ENCODE data around the gene CNTRL.
"Not testable (repeated sequence)": the region's sequence is repeated elsewhere in the genome, so short reads cannot be mapped to it uniquely, and the experiment has no call there.

Gene CNTRL

GRCh38 chr9:121173501-121173900 is 98.7 kb downstream of the CNTRL start:
- no peaks in the 10 kb centered on the region for H3K9me3 ChIP-seq
- no peak for TF ChIP-seq CTCF (IDR thresholded peaks at IDR 0.05)
- no peak overlapping the region for H3K27ac ChIP-seq
- H3K36me3 ChIP-seq: peaks cover 94% of the 10 kb centered on the region
- no peak overlapping the region for H3K4me3 ChIP-seq (ENCODE audit: low read depth in 1 of 2, low read length in 1 of 2)
- H3K4me1 ChIP-seq (ENCODE audit: control insufficient read depth in 1 of 2, insufficient read depth in 1 of 2, low read depth in 1 of 2, low read length in 1 of 2): no peaks in the 10 kb centered on the region
- H3K27me3 ChIP-seq: no peaks in the 10 kb centered on the region

- TF ChIP-seq CTCF (IDR thresholded peaks at IDR 0.05): no peak
- H3K27me3 ChIP-seq: no peaks in the 10 kb centered on the region
- H3K27ac ChIP-seq: peak overlapping the region; percentile 1
- H3K36me3 ChIP-seq: peaks cover 80% of the 10 kb centered on the region
- no peaks in the 10 kb centered on the region for H3K9me3 ChIP-seq
- no peak overlapping the region for H3K4me3 ChIP-seq (ENCODE audit: low read depth in 1 of 2, low read length in 1 of 2)
- peaks cover 12 to 17% of the 10 kb centered on the region in 2 experiments for H3K4me1 ChIP-seq (ENCODE audit: control insufficient read depth in 1 of 2, insufficient read depth in 1 of 2, low read depth in 1 of 2, low read length in 1 of 2)
These were observed 104.1 kb downstream of the CNTRL start for GRCh38 chr9:121178676-121179372.

DNA sequence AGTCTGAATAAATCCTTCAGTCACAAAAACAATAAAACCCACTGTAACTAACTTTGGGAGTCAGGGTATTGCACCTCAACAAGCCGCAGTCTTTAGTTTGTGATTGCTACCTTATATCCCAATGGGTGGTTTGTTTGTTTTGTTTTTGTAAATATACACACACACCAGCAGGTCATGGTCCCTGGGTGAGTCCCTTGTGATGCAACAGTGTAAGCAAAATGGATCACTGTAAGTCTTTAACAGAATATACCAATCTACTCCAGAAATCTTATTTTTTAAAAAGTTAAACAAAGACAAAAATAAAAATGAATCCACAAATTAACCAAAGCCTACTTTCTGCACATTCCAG is 104.6 kb downstream of the CNTRL start:
- H3K4me3 ChIP-seq (ENCODE audit: low read depth in 1 of 2, low read length in 1 of 2); H3K27ac ChIP-seq; H3K9me3 ChIP-seq; H3K27me3 ChIP-seq: not testable (repeated sequence)
- Histone ChIP-seq H3K4me1 (ENCODE audit: control insufficient read depth in 1 of 2, insufficient read depth in 1 of 2, low read depth in 1 of 2, low read length in 1 of 2) (peaks cover 17 to 22% of the 10 kb centered on the region in 2 experiments), H3K36me3 (peaks cover 74% of the 10 kb centered on the region)

GRCh38 chr9:121179930-121180681 is 105.4 kb downstream of the CNTRL start:
- H3K27ac ChIP-seq: peak overlapping the region; percentile 41
- H3K9me3 ChIP-seq: no peaks in the 10 kb centered on the region
- no peak overlapping the region for H3K4me3 ChIP-seq (ENCODE audit: low read depth in 1 of 2, low read length in 1 of 2)
- no peak for TF ChIP-seq CTCF (IDR thresholded peaks at IDR 0.05)
- H3K36me3 ChIP-seq: peaks cover 67% of the 10 kb centered on the region
- H3K27me3 ChIP-seq: no peaks in the 10 kb centered on the region
- H3K4me1 ChIP-seq (ENCODE audit: control insufficient read depth in 1 of 2, insufficient read depth in 1 of 2, low read depth in 1 of 2, low read length in 1 of 2): peaks cover 25 to 29% of the 10 kb centered on the region in 2 experiments

DNA sequence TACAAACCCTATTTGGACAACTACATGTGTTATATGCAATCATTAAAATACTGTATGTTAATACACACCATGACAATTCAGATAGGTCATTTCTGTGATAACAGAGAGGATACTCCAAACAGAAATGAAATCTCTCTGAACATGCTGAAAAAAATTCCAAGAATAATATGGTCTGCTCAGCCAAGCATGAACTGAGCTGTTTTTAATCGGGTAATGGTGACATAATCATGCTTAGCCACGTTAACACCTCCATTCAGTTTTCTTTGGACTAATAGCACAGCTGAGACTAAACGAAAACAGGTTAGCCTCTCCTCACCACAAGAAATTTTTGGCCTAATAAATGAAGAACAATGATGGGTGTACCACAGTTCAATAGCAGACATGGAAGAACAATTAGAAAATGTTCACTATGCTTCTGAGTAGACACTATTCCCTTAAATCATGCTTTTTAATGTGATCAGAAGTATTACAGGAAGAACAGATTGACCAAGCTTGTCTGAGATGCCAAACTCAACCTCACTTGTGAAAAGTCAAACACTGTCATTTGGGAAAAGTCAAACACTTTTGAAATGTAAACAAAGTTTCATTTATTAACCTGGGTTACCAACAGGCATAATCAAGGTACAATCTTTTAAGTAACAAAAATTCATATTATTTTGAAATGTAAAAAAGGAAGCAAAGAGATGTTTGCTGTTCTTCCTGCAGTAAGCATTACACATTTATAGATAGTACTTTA is 107.5 kb downstream of the CNTRL start:
- peak overlapping the region; percentile 48 for H3K27ac ChIP-seq
- H3K36me3 ChIP-seq: peaks cover 50% of the 10 kb centered on the region

More for the DNA sequence above, 107.5 kb downstream of the CNTRL start:
- Histone ChIP-seq H3K4me1 (ENCODE audit: control insufficient read depth in 1 of 2, insufficient read depth in 1 of 2, low read depth in 1 of 2, low read length in 1 of 2) (peaks cover 36 to 41% of the 10 kb centered on the region in 2 experiments), H3K9me3 (no peaks in the 10 kb centered on the region), H3K27me3 (no peaks in the 10 kb centered on the region), H3K4me3 (ENCODE audit: low read depth in 1 of 2, low read length in 1 of 2) (no peak overlapping the region)
- TF ChIP-seq CTCF (IDR thresholded peaks at IDR 0.05): no peak
